Stimulated activated CD4-positive, alpha-beta T cell treated with anti-CD3 and anti-CD28 coated beads, Interleukin-15, amount 100 ng/mL, for 1 hour (primary cell): Measurements from ENCODE around the gene SP4.

Experiments
- DNase-seq, 2 donors: peaks; one replicate each; pipeline ENCODE4 v3.0.0-alpha.2; 2020; ENCODE audit warnings: low read depth in 1 of 2, low spot score in 1 of 2

Gene SP4

DNA sequence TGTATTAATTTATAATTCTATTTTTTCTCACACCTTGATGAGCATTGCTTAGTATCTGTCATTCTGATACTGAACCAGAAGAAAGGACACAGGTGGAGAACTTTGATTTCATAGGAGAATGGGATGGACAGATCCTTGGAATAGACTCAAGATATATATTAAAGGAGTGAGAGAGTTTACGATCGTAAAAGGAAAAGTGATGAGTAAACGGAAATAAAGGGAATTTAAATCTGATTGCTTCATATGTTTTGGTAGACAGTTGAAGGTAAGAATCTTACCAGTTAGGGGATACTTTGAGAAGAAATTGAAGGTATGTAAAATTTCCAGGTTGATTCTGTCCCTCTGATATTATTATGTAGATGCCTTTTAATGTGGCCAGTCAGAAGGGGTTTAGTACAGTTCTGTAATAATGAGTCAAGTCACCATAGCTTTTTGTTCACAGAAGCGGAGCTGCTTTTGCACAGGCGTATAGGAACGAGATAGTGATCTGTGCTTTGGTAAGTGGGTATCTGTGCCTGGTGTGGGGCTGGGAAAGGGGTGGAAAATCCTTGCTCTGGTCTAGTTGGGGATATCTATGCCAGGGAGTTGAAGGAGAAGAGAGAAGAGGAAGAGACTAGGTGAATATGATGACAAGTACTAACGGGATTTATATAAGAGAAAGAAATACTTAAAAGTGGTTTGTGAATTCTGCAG is 15.4 kb downstream of the SP4 start:
- no peak for DNase-seq

DNA sequence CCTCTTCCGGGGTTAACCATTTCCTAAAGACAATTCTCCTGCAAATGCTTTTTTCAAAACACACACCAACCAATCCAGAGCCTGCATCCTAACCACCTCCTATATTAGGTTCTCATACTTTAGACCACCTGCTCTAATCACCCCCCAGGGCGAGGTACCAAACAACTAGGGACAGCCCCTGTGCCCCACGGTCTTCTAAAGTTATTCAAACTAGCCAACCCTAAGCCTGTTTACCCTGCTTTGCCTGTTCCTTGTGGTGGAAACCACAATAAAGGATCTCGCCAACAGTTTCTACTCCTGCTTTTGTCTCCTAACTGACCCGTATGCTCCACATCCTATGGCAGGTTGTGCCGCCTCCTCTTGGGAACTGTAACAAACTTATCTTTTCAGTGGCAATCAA is 21.1 kb downstream of the SP4 start:
- no peak for DNase-seq

DNA sequence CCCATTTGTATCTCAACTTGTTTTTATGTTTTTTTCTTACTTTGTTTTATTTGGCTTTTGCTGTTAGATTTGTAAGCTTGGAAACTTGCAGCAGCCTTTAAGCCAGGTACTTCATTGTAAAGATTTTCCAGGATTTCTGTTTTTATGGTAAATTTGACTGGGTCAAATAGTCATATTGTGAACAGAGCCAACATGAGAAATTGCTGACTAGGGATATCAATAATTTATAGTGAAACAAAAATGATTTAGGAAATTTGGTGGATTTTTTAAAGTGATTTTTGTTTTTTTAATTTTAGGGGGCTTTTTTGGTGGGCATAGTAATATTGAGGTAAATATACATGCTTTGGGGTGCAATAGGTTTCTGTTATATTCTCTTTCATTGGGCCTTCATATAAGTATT is 22.2 kb downstream of the SP4 start:
- DNase-seq, result no peak

DNA sequence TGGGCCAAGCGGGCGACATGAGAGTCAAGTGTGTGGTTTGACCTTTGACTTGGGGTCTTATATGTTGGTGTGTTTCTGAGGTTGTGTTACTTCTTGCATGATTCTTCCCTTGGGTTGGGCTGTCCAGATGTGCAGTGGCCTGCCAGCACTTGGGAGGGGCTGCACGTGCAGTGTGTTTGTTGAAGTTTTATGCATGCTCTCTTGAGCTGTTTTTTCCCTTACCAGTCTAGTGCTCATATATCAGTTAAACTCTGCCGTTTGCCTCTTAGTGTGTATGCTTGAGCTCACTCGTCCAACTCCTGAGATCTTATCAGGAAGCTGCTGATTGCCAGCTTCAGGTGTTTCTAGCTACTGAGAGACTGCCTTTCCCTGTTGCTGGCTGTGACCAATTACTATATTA is 23.1 kb downstream of the SP4 start:
- DNase-seq, result no peak

DNA sequence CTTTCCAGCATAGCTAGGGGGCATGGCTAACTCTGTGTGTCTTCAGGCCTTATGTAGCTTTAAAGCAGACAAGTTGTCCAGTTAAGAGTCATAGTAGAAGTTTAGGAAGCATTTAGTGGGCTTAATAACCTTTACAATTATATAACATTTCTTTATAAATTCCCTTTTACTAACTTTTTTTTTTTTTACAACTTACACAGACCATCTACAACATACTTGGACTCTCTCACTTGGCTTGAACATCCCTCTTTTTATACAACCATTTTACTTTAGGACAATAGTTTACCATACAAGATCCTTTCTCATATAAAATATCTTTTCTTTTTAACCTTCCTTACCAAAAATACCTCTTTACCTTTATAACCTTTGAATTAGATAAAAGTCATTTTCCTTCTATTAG is 26.3 kb downstream of the SP4 start:
- DNase-seq, result no peak

DNA sequence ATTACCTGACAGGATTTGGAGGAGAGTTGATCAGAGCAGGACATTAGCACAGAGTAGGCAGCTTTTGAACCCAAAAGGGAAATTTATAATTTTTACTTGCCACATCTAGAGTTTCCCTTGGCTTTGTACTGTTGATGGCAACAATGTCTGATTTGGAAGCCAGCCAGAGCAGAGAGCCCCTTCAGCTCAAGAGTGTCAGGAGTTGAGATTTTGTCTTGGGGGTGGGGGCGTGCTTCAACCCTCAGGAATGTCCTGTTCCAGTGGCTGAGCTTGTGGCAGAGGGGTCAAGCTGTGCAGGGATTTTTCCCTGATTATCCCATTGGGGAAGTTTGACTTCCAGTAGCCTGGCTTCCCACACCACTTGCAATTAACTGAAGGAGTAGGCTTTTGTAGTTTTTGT is 27.0 kb downstream of the SP4 start:
- DNase-seq, result no peak

DNA sequence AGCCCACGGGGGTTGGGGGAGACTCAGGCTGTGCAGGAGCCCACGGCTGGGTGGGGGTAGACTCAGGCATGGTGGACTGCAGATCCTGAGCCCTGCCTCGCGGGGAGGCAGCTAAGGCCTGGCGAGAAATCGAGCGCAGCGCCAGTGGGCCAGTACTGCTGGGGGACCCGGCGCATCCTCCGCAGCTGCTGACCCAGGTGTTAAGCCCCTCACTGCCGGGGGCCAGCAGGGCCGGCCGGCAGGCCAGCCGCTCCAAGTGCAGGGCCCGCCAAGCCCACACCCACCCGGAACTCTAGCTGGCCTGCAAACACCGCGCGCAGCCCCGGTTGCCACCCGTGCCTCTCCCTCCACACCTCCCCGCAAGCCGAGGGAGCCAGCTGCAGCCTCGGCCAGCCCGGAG is 33.4 kb downstream of the SP4 start:
- no peak for DNase-seq

DNA sequence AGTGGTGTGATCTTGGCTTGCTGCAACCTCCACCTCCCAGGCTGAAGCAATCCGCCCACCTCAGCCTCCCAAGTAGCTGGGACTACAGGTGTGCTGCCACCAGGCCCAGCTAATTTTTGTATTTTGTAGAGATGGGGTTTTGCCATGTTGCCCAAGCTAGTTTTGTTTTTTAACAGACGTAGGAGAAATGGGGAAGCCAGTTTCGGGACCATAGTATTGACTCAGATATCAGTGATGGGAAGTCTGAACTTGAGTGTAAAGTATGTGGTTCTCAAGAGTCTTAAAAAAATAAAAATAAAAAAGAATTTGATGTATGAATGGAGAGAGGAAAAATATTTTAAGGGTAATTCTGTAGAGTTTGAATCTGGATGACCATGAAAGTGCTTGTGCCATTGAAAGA is 34.2 kb downstream of the SP4 start:
- no peak for DNase-seq

DNA sequence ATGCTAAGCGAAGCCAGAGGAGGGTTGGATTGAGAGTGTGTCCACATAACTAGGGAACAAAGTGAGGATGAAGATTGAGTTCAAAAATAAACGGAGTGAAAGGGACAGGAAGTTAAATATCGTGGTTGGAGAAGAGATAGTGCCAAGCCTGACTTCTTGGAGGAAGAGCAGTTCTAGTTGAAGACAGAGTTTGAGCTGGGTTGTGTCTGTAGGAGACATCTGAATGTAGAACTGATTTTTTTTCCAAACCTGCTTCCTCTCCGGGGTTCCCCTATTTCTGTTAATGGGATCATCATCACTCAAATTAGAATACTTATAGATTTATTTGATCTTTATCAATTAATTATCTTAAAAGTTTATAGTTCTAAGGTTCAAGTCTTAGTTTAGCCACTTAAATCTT is 35.6 kb downstream of the SP4 start:
- no peak for DNase-seq

DNA sequence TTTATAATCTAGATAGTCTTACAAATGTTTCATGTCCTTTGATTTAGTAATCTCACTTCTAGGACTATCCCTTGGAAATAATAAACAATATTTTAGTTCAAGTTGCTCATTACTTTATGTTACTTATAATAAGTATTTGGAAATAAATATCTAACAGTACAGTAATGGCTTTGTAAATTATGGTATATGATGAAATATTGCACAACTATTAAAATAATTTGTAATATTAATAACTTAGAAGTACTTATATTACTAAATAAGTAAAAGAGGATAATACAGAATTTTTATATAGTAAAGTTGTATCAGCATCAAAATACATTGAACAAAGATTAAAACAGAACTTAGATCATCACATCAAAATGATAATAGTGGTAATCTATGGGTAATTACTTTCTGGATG is 41.1 kb downstream of the SP4 start:
- DNase-seq, result no peak

DNA sequence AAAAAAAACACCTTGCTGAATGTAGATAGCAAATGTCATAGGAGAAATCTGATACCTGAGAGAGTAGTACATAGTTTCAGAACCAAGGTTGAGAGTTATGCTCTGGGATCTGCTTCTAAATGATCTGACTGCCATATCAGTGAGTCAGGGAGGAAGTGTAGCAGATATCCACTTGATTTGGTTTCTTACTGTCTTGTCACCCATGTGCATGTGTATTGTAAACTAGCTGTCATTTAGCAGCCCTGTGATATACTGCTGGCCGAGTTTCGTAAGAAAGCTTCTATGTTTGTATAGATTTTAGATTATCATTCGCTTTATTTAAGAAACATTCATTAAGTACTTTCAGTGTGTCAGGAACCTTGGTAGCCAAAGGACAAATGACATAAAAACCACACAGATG is 42.0 kb downstream of the SP4 start:
- DNase-seq, result no peak

DNA sequence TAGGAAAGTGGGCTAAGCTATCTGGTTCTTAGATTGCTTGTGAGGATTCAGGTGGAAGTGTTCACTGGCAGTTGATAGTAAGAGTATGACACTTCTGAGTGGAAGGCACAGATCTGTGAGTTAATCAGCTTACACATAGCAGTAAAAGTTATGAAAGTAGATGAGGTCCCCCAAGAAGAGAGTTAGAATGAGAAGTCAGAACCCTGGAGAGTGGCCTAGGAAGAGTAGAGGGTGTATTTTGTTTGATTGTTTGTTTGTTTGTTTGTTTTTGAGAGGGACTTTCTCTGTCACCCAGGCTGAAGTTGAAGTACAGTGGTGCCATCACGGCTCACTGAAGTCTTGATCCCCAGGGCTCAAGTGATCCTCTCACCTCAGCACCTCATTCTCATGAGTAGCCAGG is 44.1 kb downstream of the SP4 start:
- DNase-seq, result no peak

DNA sequence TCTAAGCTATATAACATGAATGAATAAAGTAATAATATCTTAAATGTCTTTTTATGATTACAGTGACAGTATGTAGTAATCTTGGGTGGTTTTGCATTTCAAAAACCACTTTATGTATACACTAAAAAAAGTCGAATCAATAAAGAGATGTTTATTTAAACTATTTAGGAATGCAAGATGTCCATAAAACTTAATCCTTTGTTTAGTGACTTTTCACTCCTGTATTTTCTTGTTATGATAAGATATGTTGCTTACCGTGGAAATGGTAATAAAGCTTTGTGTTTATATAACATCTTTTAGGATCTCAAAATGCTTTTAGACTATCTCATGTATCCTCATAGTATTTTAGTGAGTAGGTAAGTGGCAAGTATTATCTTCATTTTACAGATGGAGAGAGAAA is 48.5 kb downstream of the SP4 start:
- no peak for DNase-seq

DNA sequence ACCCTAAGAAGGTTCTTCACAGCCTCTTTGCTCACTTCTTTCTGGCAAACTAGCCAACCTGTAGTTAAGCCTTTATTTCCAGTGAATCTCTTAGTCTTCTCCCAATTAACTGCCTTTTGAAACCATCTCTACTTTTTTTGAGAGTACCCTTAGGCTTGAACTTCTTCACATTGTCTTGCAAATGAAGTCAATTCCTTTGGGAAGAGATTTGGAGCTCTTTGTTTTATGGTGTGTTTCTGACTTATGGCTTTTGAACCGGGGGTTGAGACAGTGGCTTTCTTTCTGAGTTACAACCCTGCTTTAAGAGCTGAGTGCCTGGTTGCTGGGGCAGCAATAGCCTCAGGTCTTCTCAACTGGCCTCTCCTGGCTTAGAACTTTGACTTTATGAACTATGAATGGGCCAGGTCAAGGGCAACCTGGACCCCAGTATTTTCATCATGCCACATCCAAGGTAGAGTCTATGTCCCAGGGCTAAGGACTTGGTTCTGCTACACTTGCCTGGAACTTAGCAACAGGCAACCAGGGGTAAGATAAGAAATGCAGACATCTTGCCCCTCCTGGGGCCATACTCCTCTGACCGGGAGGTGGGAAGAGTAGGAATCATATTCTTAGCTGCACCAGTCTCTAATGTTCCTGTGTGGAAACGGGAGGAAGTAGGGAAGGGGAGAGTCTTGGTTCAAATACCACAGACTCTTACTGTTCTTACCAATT is 53.0 kb downstream of the SP4 start:
- no peak for DNase-seq

DNA sequence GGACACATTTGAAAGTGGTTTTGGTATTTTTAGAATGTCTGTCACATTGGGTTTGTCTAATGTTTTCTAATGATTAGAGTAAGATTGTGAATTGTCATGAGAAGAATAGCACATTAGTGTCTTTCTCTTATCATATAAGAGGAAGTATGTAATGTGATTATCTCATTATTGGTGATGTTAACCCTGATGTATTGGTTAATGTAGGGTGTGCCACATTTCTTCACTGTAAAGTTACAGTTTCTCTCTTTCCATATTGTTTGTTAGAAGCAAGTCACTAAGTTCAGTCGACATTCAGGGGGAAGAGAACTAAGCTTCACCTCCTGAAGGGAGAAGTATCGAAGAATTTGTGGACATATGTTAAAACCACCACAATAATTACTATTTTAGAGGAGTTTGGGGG is 58.6 kb downstream of the SP4 start:
- DNase-seq, result no peak

DNA sequence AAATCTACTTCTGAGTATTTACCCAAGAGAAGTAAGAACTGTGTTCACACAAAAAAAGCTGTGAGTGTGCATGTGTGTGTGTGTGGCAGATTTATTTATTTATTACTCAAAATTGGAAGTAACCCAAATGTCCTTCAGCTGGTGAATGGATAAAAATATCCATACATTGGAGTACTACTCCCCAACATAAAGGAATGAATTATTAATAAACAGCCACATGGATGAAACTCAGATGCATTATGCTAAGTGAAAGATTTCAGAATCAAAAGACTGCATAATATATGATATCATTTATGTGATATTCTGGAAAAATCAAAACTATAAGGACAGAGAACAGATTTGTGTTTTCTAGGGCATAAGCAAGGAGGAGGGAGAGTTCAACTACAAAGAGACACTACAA is 67.8 kb downstream of the SP4 start:
- DNase-seq, result no peak

DNA sequence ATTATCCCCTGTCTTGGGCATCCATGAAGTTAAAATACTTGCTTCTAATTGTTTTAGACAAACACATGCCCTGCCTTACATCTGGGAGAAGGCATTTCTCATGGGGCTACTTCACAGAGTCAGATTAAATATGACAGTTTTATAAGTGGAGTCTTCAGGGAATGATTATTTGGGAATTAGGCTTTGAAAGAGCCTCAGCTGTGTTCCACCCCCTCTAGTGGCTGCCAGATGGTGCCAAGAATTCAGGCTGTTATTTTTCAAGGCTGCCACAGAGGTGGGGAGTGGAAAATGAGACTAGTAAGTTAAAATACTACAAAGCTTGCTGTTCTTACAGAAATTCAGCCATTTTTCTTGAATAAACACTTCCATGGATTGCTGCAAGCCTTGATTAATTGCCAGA is 69.2 kb downstream of the SP4 start:
- DNase-seq, result no peak

DNA sequence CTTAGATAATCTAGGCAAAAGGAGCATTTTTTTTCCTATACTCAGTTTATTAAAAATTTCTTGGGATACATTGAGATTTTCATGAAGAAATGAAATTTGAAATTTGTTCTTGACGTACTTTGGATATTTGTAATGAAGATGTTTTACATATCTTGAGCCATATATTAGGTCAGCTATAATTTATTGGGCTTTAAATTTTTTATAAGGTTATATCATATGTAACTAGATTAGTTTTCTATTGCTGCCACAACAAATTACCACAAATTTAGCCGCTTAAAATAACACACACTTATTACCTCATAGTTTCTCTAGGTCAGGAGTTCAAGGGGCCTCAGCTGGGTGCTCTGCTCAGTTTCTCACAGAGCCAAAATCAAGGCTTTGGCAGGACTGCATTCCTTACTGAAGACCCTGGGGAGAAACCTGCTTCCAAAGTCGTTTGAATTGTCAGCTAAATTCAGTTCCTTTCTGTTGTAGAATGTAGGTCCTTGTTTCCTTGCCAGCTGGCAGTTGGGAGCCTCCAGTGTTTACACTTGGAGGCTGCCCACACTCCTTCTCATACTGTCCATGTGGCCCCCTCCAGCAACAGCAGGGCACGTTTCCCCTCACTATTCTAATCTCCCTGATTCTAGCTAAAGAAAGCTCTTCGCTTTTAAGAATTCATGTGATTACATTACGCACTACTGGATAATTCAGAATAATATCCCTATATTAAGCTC is 72.4 kb downstream of the SP4 start:
- no peak for DNase-seq

DNA sequence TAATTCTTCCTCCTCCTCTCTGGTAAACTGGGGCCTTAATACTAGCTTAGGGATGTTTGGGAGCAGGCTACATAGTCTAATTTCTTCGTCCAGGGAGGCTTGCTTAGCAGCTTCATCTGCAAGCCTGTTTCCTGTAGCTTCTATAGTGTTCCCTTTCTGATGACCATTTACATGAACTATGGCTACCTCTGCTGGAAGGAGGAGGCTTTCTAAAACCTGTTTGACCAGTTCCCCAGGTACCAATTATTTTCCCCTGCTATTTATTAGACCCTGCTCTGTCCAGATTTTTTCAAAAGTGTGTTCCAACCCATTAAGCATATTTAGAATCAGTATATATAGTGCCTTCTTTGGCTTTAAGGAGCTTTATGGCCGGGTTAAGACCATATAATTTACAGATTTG is 76.1 kb downstream of the SP4 start:
- no peak for DNase-seq

DNA sequence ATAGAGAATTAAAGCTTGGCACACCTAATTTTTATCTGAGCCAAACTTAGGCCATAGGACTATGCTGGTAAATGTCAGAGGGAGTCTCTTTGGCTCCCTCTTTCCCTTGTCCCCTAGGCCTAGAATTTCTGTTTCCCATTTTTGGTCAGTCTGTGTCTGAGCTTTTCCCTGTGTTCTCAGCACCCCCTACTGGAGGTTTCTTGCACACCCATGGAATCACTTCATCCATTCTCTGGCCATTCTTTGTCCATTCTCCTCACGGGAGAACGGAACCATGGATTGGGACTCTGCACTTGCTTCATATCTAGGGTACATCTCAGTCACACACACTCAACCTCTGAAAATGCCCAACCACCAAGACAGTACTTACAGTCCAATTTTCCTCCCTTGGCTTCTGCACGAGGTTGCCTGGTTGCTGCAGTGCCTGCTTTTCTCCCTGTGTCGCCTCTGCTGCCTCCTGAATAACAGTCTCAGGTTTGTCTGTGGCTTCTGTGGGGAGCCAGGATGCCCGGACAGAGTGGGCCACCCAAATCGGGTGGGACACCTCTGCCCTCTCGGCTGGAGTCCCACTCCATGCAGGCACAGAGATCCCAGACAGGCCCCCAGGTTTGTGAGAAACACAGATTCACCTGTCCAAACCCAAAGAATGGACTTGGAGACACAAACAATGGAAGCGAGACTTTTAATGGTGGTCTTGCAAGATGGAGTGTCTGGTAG is 79.9 kb downstream of the SP4 start:
- DNase-seq, result no peak

DNA sequence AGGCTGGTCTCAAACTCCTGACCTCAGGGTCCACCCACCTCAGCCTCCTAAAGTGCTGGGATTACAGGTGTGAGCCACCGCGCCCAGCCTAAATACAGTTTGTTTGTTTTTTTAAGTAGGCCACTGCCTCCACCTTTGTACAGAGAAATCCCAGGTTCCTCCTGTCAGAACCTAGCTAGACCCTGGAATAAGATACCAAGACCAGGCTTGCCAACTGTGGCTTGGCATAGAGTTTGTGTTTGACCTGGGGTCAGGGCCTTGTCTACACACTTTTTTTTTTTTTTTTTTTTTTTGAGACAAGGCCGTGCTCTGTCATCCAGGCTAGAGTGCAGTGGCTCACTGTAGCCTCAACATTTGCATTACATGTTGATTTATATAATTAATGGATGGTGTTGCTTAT is 80.7 kb downstream of the SP4 start:
- no peak for DNase-seq

DNA sequence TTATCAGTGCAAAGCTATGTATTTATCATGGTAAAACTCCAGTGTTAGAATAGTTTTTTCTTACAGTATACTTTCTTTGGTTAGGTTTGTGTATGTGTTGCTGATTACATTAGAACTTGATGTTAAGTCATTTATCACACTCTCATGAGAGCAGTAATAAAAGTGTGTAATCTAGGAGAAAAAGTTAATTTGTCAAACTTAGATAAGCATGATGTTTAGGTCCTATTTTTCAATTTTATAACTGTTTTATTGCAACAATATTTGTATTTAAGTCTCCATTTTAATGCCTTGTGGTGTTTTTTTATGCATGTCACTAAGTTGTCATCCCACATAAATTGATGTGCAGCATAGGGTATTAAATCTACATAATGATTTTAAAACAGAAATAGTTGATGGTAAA is 86.2 kb downstream of the SP4 start:
- DNase-seq, result no peak
